Activated CD4-positive, alpha-beta T cell treated with anti-CD3 and anti-CD28 coated beads, Interleukin-2, amount 50 U/mL, for 4 hours (primary cell): Measurements from ENCODE around the gene ACSM5.
A peak's percentile ranks its signal among the peaks of the same experiment; 100 is the strongest.

Source experiments
- DNase-seq, 2 experiments: peaks; one replicate each; pipeline ENCODE4 v3.0.0-alpha.2; 2020

Gene ACSM5

GRCh38 chr16:20409398-20410120 is at the start of gene ACSM5:
TSS of gene ACSM5 (plus strand) at chr16:20409534. CDS start at chr16:20411485, 1,951 bp downstream.
- DNase-seq = no peak

- DNase-seq = no peak
These were observed 49.3 kb upstream of the ACSM5 start for GRCh38 chr16:20359997-20360396.

- DNase-seq = no peak
These were observed 46.1 kb upstream of the ACSM5 start for GRCh38 chr16:20363191-20363590.

GRCh38 chr16:20364051-20364450 is 45.3 kb upstream of the ACSM5 start:
- DNase-seq = no peak

- no peak for DNase-seq
These were observed 39.8 kb upstream of the ACSM5 start for GRCh38 chr16:20369452-20370054.

- no peak for DNase-seq
These were observed 36.6 kb upstream of the ACSM5 start for GRCh38 chr16:20372701-20373100.

GRCh38 chr16:20377181-20377580 is 32.2 kb upstream of the ACSM5 start:
- no peak for DNase-seq

- DNase-seq = no peak
These were observed 28.6 kb upstream of the ACSM5 start for GRCh38 chr16:20380782-20381181.

GRCh38 chr16:20382202-20382948 is 27.0 kb upstream of the ACSM5 start:
- no peak for DNase-seq

GRCh38 chr16:20383106-20384029 is 26.0 kb upstream of the ACSM5 start:
- peak; percentile 15 to 24 for DNase-seq

- DNase-seq = peak; percentile 30 to 40
These were observed 23.2 kb upstream of the ACSM5 start for GRCh38 chr16:20385844-20386832.

- no peak for DNase-seq
These were observed 21.4 kb upstream of the ACSM5 start for GRCh38 chr16:20387978-20388377.

- DNase-seq = no peak
These were observed 20.5 kb upstream of the ACSM5 start for GRCh38 chr16:20388854-20389253.

GRCh38 chr16:20391045-20391444 is 18.3 kb upstream of the ACSM5 start:
- no peak for DNase-seq

GRCh38 chr16:20393801-20394577 is 15.3 kb upstream of the ACSM5 start:
- DNase-seq = no peak

- no peak for DNase-seq
These were observed 13.4 kb upstream of the ACSM5 start for GRCh38 chr16:20395946-20396345.

GRCh38 chr16:20396846-20397467 is 12.4 kb upstream of the ACSM5 start:
- DNase-seq = no peak

- no peak for DNase-seq
These were observed 11.8 kb upstream of the ACSM5 start for GRCh38 chr16:20397468-20398074.

- DNase-seq = no peak
These were observed 10.7 kb upstream of the ACSM5 start for GRCh38 chr16:20398603-20399002.

- DNase-seq = no peak
These were observed 10.1 kb upstream of the ACSM5 start for GRCh38 chr16:20399185-20399584.
